HEK293 (cell line): ENCODE data around the gene PKM.

Experiments
- CTCF ChIA-PET: fragments of 350-600 bp; formaldehyde crosslinking; extraction: SDS; loops from one replicate; lab custom pipeline; 2021; ENCODE audit warnings: antibody characterized with exemption; lab: Yijun Ruan, JAX
- POLR2A ChIA-PET: fragments of 300-600 bp; formaldehyde crosslinking; extraction: SDS; loops from one replicate; lab custom pipeline; 2020; ENCODE audit warnings: antibody characterized with exemption, inconsistent platforms; lab: Yijun Ruan, JAX
- H3K27ac ChIP-seq: fragments of 200-500 bp; sonication (Bioruptor generic); 2 replicates; pipeline ENCODE4 v1.5.1; 2014; ENCODE audit warnings: low read depth, low read length, control low read depth, inconsistent platforms; ENCODE audit errors: extremely low read depth
- H3K36me3 ChIP-seq, 2 experiments: fragments of 200-500 bp in 1 of 2; sonication (Bioruptor generic) in 1 of 2; 1 replicate in 1 of 2; 2 replicates in 1 of 2; pipeline ENCODE4 v1.5.1; 2014 to 2017; ENCODE audit warnings: inconsistent platforms in 2 of 2, low read length in 2 of 2; ENCODE audit not compliant: control insufficient read depth in 2 of 2, insufficient read depth in 1 of 2
- H3K4me1 ChIP-seq: fragments of 200-500 bp; sonication (Bioruptor generic); 2 replicates; pipeline ENCODE4 v1.5.1; 2014; ENCODE audit warnings: mild to moderate bottlenecking, low read length, inconsistent platforms; ENCODE audit not compliant: control insufficient read depth, insufficient read depth
- H3K4me3 ChIP-seq: 2 replicates; pipeline ENCODE4 v1.5.1; 2011; ENCODE audit warnings: low read depth, mild to moderate bottlenecking, control low read depth, low read length, moderate library complexity
- H3K9me3 ChIP-seq: fragments of 200-500 bp; sonication (Bioruptor generic); 2 replicates; pipeline ENCODE4 v1.5.1; 2014; ENCODE audit warnings: low read depth, low read length, inconsistent platforms; ENCODE audit not compliant: control insufficient read depth, insufficient read depth
- BCL11B ChIP-seq: fragments of 450-650 bp; formaldehyde crosslinking; IDR thresholded peaks from 2 replicates; pipeline ENCODE4 v1.5.1; 2016; ENCODE audit warnings: low read depth, missing biosample characterization, missing genetic modification characterization
- EGR2 ChIP-seq: fragments of 450-650 bp; formaldehyde crosslinking; IDR thresholded peaks from 2 replicates; pipeline ENCODE4 v1.5.1; 2016; ENCODE audit warnings: low read depth, missing biosample characterization, missing genetic modification characterization
- IKZF3 ChIP-seq: fragments of 450-650 bp; IDR thresholded peaks from 2 replicates; pipeline ENCODE4 v1.5.0; 2018; ENCODE audit warnings: missing biosample characterization, mild to moderate bottlenecking, missing genetic modification characterization, moderate library complexity
- KLF16 ChIP-seq: fragments of 450-650 bp; formaldehyde crosslinking; IDR thresholded peaks from 2 replicates; pipeline ENCODE4 v1.5.1; 2017; ENCODE audit warnings: missing biosample characterization, missing genetic modification characterization
- OSR2 ChIP-seq: fragments of 450-650 bp; formaldehyde crosslinking; IDR thresholded peaks from 2 replicates; pipeline ENCODE4 v1.5.1; 2016; ENCODE audit warnings: missing biosample characterization, missing genetic modification characterization
- SCRT1 ChIP-seq: fragments of 450-650 bp; formaldehyde crosslinking; IDR thresholded peaks from 2 replicates; pipeline ENCODE4 v1.5.1; 2016; ENCODE audit warnings: missing biosample characterization, missing genetic modification characterization, borderline replicate concordance
- ZBTB17 ChIP-seq: fragments of 450-650 bp; formaldehyde crosslinking; IDR thresholded peaks from 2 replicates; pipeline ENCODE4 v1.5.1; 2016; ENCODE audit warnings: missing biosample characterization, missing genetic modification characterization
- ZBTB48 ChIP-seq: fragments of 450-650 bp; formaldehyde crosslinking; IDR thresholded peaks from 2 replicates; pipeline ENCODE4 v1.5.1; 2016; ENCODE audit warnings: missing biosample characterization, missing genetic modification characterization
- ZBTB8A ChIP-seq: fragments of 450-650 bp; formaldehyde crosslinking; IDR thresholded peaks from 2 replicates; pipeline ENCODE4 v1.5.1; 2016; ENCODE audit warnings: missing biosample characterization, missing genetic modification characterization
- ZNF114 ChIP-seq: fragments of 450-650 bp; formaldehyde crosslinking; IDR thresholded peaks from 2 replicates; pipeline ENCODE4 v1.5.0; 2017; ENCODE audit warnings: missing biosample characterization, missing genetic modification characterization
- ZNF121 ChIP-seq: fragments of 450-650 bp; formaldehyde crosslinking; IDR thresholded peaks from 2 replicates; pipeline ENCODE4 v1.5.1; 2016; ENCODE audit warnings: missing biosample characterization, missing genetic modification characterization
- ZNF138 ChIP-seq: fragments of 450-650 bp; formaldehyde crosslinking; IDR thresholded peaks from 2 replicates; pipeline ENCODE4 v1.5.1; 2016; ENCODE audit warnings: missing biosample characterization, missing genetic modification characterization, borderline replicate concordance
- ZNF157 ChIP-seq: fragments of 450-650 bp; formaldehyde crosslinking; IDR thresholded peaks from 2 replicates; pipeline ENCODE4 v1.5.1; 2016; ENCODE audit warnings: missing biosample characterization, missing genetic modification characterization
- ZNF16 ChIP-seq: fragments of 450-650 bp; formaldehyde crosslinking; IDR thresholded peaks from 2 replicates; pipeline ENCODE4 v1.5.1; 2016; ENCODE audit warnings: low read depth, missing biosample characterization, missing genetic modification characterization
- ZNF19 ChIP-seq: fragments of 450-650 bp; formaldehyde crosslinking; IDR thresholded peaks from 2 replicates; pipeline ENCODE4; 2016; ENCODE audit warnings: missing biosample characterization, missing genetic modification characterization, low read depth
- ZNF239 ChIP-seq: fragments of 450-650 bp; formaldehyde crosslinking; IDR thresholded peaks from 2 replicates; pipeline ENCODE4 v1.5.1; 2016; ENCODE audit warnings: missing biosample characterization, missing genetic modification characterization
- ZNF248 ChIP-seq: fragments of 450-650 bp; formaldehyde crosslinking; IDR thresholded peaks from 2 replicates; pipeline ENCODE4 v1.5.1; 2017; ENCODE audit warnings: missing biosample characterization, missing genetic modification characterization
- ZNF311 ChIP-seq: fragments of 450-650 bp; formaldehyde crosslinking; IDR thresholded peaks from 2 replicates; pipeline ENCODE4 v1.5.1; 2017; ENCODE audit warnings: missing biosample characterization, missing genetic modification characterization, borderline replicate concordance
- ZNF335 ChIP-seq: fragments of 450-650 bp; formaldehyde crosslinking; conservative IDR thresholded peaks from 2 replicates; pipeline ENCODE4 v1.5.1; 2016; ENCODE audit warnings: missing biosample characterization, missing genetic modification characterization
- ZNF341 ChIP-seq: fragments of 450-650 bp; formaldehyde crosslinking; IDR thresholded peaks from 2 replicates; pipeline ENCODE4; 2016; ENCODE audit warnings: low read depth, missing biosample characterization, missing genetic modification characterization
- ZNF416 ChIP-seq: fragments of 450-650 bp; formaldehyde crosslinking; IDR thresholded peaks from 2 replicates; pipeline ENCODE4 v1.5.1; 2016; ENCODE audit warnings: missing biosample characterization, missing genetic modification characterization
- ZNF596 ChIP-seq: fragments of 450-650 bp; IDR thresholded peaks from 2 replicates; pipeline ENCODE4 v1.5.0; 2018; ENCODE audit warnings: missing biosample characterization, mild to moderate bottlenecking, missing genetic modification characterization, moderate library complexity
- ZNF621 ChIP-seq: fragments of 450-650 bp; formaldehyde crosslinking; IDR thresholded peaks from 2 replicates; pipeline ENCODE4 v1.5.1; 2017; ENCODE audit warnings: missing biosample characterization, missing genetic modification characterization
- ZNF629 ChIP-seq: fragments of 450-650 bp; formaldehyde crosslinking; IDR thresholded peaks from 2 replicates; pipeline ENCODE4 v1.5.1; 2017; ENCODE audit warnings: missing biosample characterization, missing genetic modification characterization
- ZNF654 ChIP-seq: fragments of 450-650 bp; formaldehyde crosslinking; IDR thresholded peaks from 2 replicates; pipeline ENCODE4 v1.5.1; 2016; ENCODE audit warnings: low read depth, missing biosample characterization, missing genetic modification characterization
- ZNF707 ChIP-seq: fragments of 450-650 bp; formaldehyde crosslinking; IDR thresholded peaks from 2 replicates; pipeline ENCODE4 v1.5.1; 2016; ENCODE audit warnings: missing biosample characterization, missing genetic modification characterization
- ZNF747 ChIP-seq: fragments of 450-650 bp; formaldehyde crosslinking; IDR thresholded peaks from 2 replicates; pipeline ENCODE4 v1.5.1; 2016; ENCODE audit warnings: missing biosample characterization, missing genetic modification characterization
- TF ChIP-seq, protein P1 (sequence below): fragments of 450-650 bp; formaldehyde crosslinking; IDR thresholded peaks from 2 replicates; pipeline ENCODE4 v1.5.1; 2017; ENCODE audit warnings: missing biosample characterization, missing genetic modification characterization
- TF ChIP-seq, protein P2 (sequence below): fragments of 450-650 bp; formaldehyde crosslinking; optimal IDR thresholded peaks from 2 replicates; pipeline ENCODE3; 2016; ENCODE audit warnings: missing biosample characterization, mild to moderate bottlenecking, missing genetic modification characterization
- TF ChIP-seq, protein P3 (sequence below): fragments of 450-650 bp; formaldehyde crosslinking; IDR thresholded peaks from 2 replicates; pipeline ENCODE4 v1.5.1; 2016; ENCODE audit warnings: missing biosample characterization, missing genetic modification characterization
- TF ChIP-seq, protein P4 (sequence below): fragments of 450-650 bp; formaldehyde crosslinking; IDR thresholded peaks from 2 replicates; pipeline ENCODE4 v1.5.1; 2016; ENCODE audit warnings: missing biosample characterization, missing genetic modification characterization
- TF ChIP-seq, protein P5 (sequence below): fragments of 450-650 bp; formaldehyde crosslinking; IDR thresholded peaks from 2 replicates; pipeline ENCODE4 v1.5.1; 2016; ENCODE audit warnings: missing biosample characterization, missing genetic modification characterization

The PKM gene

DNA sequence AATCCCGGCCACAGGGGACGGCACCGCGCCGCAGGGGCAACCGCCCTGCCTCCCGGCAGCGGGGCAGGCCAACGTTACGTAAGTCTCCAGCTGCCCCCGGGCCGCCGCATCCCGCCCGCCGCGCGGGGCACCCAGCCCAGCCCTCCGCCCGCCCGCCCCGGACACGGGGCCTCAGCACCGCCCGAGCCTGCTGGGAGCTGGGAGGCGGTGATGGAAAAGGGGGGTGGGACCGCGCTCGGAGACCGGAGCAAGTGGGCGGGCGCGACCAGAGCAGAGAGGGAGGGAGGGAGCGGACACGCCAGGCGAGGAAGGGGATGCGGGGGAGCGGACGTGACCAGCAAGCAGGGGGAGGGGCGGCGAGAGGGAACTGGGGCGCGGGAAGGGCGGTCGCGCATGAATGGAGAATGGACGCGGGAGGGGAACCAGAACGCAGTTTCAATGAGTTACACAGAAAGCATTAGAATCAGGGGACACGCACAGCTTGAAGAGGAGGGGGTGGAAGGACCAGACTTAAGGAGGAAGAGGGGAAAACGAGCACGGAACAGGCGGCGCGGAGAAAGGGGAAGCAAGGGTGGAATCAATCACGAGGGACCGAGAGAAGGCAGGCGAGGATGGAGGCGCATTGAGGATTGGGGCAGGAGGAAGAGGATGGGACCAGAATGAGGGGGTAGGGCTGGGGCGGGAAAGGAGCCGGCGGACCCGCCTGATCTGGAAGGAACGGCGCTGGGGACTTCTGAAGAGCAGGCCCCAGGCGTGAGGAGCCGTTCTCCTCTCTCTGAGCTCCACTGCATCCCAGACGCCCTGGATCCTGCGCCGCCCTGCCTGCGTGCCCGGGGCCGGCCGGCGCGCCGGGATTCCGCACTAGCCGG is 559 bp downstream of the PKM start:
- Histone ChIP-seq H3K4me3 (peak overlapping the region; percentile 70), H3K4me1 (peaks cover 24% of the 10 kb centered on the region), H3K27ac (peak overlapping the region; percentile 98), H3K9me3 (no peaks in the 10 kb centered on the region), H3K36me3 (peaks cover 4 to 16% of the 10 kb centered on the region in 2 experiments; a peak in 2 of 3 replicates)
- ChIA-PET CTCF (interaction anchor here (0.7 to 2.6 kb wide), 5 partner anchors 10 to 91 kb away, joined by 3 to 12 read pairs (median 6); no protein-coding TSS in a partner anchor), POLR2A (interaction anchor here (0.5 to 4.2 kb wide), 37 partner anchors 9 to 1512 kb away, joined by 3 to 66 read pairs (median 5); partner anchors contain the start of genes BBS4, GRAMD2A and HIGD2B)
- TF ChIP-seq ZNF335 (peak; percentile 96), ZNF157 (tag by site-specific recombination) (peak; percentile 60; the same call in 1 of the 2 replicates), ZBTB48 (tag by site-specific recombination) (peak; percentile 93), ZNF621 (tag by site-specific recombination) (no peak), ZNF341 (tag by site-specific recombination) (peak; percentile 99), ZNF138 (tag by site-specific recombination) (no peak), ZNF654 (tag by site-specific recombination) (no peak), SCRT1 (tag by site-specific recombination) (no peak), ZBTB17 (tag by site-specific recombination) (peak; percentile 97), ZNF121 (peak; percentile 18; the same call in 1 of the 2 replicates), ZNF114 (tag by site-specific recombination) (no peak), ZNF629 (tag by site-specific recombination) (peak; percentile 86), ZNF416 (tag by site-specific recombination) (no peak), IKZF3 (tag by site-specific recombination) (peak; percentile 99), ZBTB8A (tag by site-specific recombination) (peak; percentile 95), ZNF239 (tag by site-specific recombination) (peak; percentile 57), ZNF596 (tag by site-specific recombination) (peak; percentile 75), OSR2 (tag by site-specific recombination) (peak; percentile 2; the same call in 1 of the 2 replicates), KLF16 (tag by site-specific recombination) (peak; percentile 100), BCL11B (tag by site-specific recombination) (peak; percentile 93), ZNF16 (tag by site-specific recombination) (no peak), ZNF747 (peak; percentile 98), ZNF19 (no peak), ZNF248 (tag by site-specific recombination) (no peak; the same call in 1 of the 2 replicates), ZNF707 (tag by site-specific recombination) (no peak; the same call in 1 of the 2 replicates), EGR2 (peak; percentile 99), ZNF311 (no peak)
- TF ChIP-seq, protein P1, sequence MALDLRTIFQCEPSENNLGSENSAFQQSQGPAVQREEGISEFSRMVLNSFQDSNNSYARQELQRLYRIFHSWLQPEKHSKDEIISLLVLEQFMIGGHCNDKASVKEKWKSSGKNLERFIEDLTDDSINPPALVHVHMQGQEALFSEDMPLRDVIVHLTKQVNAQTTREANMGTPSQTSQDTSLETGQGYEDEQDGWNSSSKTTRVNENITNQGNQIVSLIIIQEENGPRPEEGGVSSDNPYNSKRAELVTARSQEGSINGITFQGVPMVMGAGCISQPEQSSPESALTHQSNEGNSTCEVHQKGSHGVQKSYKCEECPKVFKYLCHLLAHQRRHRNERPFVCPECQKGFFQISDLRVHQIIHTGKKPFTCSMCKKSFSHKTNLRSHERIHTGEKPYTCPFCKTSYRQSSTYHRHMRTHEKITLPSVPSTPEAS (tag by site-specific recombination) = peak; percentile 21; the same call in 1 of the 2 replicates
- TF ChIP-seq, protein P2, sequence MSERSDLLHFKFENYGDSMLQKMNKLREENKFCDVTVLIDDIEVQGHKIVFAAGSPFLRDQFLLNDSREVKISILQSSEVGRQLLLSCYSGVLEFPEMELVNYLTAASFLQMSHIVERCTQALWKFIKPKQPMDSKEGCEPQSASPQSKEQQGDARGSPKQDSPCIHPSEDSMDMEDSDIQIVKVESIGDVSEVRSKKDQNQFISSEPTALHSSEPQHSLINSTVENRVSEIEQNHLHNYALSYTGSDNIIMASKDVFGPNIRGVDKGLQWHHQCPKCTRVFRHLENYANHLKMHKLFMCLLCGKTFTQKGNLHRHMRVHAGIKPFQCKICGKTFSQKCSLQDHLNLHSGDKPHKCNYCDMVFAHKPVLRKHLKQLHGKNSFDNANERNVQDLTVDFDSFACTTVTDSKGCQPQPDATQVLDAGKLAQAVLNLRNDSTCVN (tag by site-specific recombination) = peak; percentile 100
- TF ChIP-seq, protein P3, sequence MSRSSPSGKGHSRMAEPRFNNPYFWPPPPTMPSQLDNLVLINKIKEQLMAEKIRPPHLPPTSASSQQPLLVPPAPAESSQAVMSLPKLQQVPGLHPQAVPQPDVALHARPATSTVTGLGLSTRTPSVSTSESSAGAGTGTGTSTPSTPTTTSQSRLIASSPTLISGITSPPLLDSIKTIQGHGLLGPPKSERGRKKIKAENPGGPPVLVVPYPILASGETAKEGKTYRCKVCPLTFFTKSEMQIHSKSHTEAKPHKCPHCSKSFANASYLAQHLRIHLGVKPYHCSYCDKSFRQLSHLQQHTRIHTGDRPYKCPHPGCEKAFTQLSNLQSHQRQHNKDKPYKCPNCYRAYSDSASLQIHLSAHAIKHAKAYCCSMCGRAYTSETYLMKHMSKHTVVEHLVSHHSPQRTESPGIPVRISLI (tag by site-specific recombination) = no peak
- TF ChIP-seq, protein P4, sequence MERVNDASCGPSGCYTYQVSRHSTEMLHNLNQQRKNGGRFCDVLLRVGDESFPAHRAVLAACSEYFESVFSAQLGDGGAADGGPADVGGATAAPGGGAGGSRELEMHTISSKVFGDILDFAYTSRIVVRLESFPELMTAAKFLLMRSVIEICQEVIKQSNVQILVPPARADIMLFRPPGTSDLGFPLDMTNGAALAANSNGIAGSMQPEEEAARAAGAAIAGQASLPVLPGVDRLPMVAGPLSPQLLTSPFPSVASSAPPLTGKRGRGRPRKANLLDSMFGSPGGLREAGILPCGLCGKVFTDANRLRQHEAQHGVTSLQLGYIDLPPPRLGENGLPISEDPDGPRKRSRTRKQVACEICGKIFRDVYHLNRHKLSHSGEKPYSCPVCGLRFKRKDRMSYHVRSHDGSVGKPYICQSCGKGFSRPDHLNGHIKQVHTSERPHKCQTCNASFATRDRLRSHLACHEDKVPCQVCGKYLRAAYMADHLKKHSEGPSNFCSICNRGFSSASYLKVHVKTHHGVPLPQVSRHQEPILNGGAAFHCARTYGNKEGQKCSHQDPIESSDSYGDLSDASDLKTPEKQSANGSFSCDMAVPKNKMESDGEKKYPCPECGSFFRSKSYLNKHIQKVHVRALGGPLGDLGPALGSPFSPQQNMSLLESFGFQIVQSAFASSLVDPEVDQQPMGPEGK = peak; percentile 100
- TF ChIP-seq, protein P5, sequence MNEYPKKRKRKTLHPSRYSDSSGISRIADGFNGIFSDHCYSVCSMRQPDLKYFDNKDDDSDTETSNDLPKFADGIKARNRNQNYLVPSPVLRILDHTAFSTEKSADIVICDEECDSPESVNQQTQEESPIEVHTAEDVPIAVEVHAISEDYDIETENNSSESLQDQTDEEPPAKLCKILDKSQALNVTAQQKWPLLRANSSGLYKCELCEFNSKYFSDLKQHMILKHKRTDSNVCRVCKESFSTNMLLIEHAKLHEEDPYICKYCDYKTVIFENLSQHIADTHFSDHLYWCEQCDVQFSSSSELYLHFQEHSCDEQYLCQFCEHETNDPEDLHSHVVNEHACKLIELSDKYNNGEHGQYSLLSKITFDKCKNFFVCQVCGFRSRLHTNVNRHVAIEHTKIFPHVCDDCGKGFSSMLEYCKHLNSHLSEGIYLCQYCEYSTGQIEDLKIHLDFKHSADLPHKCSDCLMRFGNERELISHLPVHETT (tag by site-specific recombination) = peak; percentile 97
